ENCODE measurements around the gene IL17A.

IL17A gene

GRCh38 chr6:52216932-52217575 lies 30.9 kb downstream of the IL17A start:
- no peak for DNase-seq

DNA sequence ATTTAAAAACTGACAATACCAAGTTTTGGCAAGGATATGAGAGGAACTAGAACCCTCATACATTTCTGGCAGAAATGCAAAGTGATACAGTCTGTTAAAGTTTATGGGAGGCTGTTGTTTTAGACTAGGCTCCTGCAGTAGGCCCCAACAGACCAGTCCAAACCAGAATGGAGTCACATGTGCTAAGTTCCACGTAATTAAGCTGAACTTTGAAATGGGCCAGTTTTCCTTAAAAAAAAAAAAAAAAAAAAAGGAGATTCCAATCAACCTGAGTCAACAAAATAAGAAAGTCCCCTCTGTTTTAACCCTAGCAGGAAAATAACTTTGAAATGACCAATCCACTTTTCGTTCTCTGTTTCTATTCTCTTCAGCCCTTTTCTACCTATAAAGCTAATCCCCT lies 31.6 kb downstream of the IL17A start:
- no peak for DNase-seq

DNA sequence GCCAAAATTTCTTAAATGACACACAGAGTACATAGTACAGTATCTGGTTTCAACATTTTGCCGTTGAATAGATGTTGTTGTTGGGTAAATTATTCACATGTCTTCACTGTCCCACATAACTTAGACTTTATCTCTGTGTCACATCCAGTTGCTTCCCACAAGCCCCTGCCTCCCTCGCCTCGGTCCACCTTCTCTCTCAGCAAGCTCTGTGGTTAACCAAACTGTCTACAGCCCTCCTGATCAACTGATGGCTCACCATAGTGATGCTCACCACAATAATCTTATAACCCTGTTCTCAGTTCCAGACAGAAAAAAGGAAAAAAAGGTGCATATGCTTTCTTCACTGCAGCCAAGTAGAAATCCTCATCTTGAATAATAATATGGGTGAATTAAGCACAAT lies 35.1 kb downstream of the IL17A start:
- DNase-seq = no peak

- no peak for DNase-seq
These were observed 41.3 kb downstream of the IL17A start for GRCh38 chr6:52227495-52227894.

DNA sequence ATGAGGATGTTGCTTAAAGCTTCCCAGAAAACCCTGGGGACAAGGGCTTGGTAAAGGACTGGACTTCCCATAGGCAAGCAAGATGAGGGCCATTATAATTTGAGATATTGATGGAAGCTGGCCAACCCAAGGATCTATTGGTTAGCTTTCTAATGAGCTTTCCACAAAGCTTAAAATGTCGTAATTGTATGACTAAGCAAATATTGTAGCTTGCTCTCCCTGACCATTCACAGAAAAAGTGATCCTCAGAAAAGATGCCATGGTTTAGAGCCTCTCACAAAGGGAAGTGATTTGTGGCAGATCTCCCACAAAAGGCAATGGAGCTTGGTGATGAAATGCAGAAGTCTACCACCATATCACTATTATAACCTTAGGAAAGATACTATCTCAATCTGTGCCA lies 44.5 kb downstream of the IL17A start:
- DNase-seq = no peak

DNA sequence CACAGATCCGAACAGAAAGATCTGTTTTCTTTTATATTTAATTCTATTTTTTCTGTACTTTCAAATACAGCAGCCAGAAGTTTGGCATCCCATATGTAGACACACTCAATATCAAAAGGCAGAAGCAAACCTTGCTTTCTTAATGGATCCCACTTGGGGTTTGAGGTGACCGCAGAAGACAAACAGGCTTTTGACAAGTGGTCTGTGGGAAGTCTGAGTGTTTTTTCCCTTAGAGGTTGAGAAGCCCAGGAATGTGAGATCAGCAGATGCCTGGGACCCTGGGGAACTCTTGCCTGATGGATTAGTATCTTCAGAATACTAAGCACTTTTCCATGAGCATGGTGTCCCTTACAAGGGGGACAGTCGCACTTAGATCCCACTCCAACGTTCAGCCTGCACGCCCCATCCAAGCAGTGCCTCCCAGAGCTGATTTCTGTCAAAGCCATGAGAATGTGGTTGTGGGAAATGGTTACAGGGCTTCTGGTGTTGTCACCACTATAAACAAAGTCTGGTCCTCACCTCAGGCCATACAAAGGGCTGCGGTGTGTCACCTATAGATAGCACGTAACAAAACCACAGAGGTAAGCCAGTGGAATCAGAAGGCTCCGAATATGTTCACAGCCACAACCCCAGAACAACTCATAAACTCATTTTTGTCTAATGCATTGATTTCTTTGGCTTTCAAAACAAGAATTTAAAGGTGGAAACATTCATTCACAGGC lies 45.4 kb downstream of the IL17A start:
- no peak for DNase-seq

GRCh38 chr6:52233005-52233404 lies 46.8 kb downstream of the IL17A start:
- DNase-seq = no peak

GRCh38 chr6:52233975-52234823 lies 48.0 kb downstream of the IL17A start:
- peak; percentile 39 for DNase-seq

Measured in right kidney (tissue), 1 donor.